ENCODE results near the gene ANXA6.
A peak's percentile ranks its signal among the peaks of the same experiment; 100 is the strongest.

Gene ANXA6

DNA sequence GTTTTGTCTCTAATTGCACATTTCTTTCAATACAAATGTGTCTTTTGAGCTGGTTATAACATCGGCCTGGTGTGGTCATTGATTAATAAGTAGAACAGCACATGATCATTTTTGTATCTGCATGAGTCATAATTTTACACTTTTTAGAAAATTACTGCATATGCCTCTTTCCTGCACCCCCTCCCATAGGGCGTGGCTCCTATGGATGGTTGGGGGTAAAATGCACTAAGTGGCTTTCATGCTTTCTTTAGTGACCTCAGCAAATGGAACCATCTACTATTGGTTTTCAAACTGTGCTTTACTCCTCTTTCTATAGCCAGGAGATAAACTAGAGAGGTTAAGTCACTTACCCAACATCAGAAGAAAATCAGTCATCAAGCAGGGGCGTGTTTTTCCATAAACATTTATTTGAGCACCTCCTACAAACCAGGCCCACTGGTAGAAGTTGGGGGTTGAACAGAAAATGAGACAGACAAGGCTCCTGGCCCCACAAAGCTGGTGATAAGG, 3.8 kb downstream of the ANXA6 start:
- Histone ChIP-seq H3K27ac (no peak overlapping the region), H3K4me3 (no peak overlapping the region)
- DNase-seq (ENCODE audit: low spot score) = no peak
- TF ChIP-seq, protein P1, sequence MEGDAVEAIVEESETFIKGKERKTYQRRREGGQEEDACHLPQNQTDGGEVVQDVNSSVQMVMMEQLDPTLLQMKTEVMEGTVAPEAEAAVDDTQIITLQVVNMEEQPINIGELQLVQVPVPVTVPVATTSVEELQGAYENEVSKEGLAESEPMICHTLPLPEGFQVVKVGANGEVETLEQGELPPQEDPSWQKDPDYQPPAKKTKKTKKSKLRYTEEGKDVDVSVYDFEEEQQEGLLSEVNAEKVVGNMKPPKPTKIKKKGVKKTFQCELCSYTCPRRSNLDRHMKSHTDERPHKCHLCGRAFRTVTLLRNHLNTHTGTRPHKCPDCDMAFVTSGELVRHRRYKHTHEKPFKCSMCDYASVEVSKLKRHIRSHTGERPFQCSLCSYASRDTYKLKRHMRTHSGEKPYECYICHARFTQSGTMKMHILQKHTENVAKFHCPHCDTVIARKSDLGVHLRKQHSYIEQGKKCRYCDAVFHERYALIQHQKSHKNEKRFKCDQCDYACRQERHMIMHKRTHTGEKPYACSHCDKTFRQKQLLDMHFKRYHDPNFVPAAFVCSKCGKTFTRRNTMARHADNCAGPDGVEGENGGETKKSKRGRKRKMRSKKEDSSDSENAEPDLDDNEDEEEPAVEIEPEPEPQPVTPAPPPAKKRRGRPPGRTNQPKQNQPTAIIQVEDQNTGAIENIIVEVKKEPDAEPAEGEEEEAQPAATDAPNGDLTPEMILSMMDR (IDR thresholded peaks at IDR 0.05) = no peak

DNA sequence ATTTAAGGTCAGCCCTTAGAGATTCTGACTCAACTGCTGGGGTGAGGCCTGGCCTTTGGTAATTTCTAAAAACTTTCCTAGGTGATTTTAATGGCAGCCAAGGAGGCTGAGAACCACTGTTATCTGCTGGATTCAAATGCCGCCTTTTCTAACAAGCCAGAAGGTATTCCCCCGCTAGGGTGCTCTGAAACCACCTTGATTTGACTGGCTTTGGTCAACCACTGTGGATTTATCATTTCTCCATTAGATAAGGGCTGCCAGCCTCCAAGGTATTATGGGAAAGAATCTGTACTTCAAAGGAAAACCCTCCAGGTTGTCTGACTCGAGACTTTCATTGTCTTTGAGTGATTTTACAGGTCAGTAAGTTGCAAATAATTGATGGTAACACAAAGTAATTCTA, 4.3 kb downstream of the ANXA6 start:
- no peak for DNase-seq (ENCODE audit: low spot score)
- Histone ChIP-seq H3K27ac (no peak overlapping the region), H3K4me3 (no peak overlapping the region)
- TF ChIP-seq, protein P1 (IDR thresholded peaks at IDR 0.05) = no peak

DNA sequence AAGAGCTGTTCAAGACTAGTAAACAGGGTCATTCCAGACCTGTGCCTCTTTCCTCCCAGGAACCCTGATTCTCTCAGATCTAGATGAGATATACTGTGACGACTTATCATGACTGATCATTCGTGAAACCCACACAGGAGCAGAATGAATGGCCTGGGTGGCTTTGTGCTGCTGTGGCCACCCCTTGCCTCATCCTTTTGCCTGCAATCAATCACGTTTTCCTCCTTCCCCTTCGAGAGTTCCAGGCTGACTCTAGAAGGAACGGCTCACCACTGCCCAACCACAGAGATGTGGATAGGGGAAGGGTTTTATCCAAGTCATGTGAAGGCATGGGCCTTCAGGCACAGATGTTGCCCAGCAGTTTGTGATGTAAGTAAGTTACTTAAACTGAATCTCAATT, 5.8 kb downstream of the ANXA6 start:
- H3K4me3 ChIP-seq = no peak overlapping the region
- TF ChIP-seq, protein P1 (IDR thresholded peaks at IDR 0.05) = no peak
- no peak for DNase-seq (ENCODE audit: low spot score)

DNA sequence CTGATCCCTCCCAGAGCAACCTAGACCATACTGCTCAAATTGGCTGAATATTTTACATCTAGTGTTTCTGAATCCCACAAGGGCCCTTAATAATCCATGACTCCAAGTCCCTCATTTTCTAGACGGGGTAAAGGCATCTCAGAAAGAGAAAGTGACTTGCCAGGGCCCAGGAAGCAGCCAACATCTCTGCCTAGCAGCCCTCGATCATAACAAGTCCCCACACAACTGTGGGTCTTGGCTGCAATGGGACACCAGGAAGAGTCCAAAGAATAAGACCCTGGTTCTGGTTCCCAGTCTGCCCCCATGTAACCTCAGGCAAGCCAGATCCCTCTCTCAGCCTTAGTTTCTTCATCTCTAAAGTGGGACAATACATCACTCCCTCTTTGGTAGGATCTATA, 6.3 kb downstream of the ANXA6 start:
- no peak for DNase-seq (ENCODE audit: low spot score)
- TF ChIP-seq, protein P1 (IDR thresholded peaks at IDR 0.05) = no peak
- Histone ChIP-seq H3K4me3 (peak overlapping the region; percentile 29), H3K27ac (peak overlapping the region; percentile 57 to 61)

More for the DNA sequence above, 5.8 kb downstream of the ANXA6 start:
- peak overlapping the region; percentile 57 to 61 for H3K27ac ChIP-seq

DNA sequence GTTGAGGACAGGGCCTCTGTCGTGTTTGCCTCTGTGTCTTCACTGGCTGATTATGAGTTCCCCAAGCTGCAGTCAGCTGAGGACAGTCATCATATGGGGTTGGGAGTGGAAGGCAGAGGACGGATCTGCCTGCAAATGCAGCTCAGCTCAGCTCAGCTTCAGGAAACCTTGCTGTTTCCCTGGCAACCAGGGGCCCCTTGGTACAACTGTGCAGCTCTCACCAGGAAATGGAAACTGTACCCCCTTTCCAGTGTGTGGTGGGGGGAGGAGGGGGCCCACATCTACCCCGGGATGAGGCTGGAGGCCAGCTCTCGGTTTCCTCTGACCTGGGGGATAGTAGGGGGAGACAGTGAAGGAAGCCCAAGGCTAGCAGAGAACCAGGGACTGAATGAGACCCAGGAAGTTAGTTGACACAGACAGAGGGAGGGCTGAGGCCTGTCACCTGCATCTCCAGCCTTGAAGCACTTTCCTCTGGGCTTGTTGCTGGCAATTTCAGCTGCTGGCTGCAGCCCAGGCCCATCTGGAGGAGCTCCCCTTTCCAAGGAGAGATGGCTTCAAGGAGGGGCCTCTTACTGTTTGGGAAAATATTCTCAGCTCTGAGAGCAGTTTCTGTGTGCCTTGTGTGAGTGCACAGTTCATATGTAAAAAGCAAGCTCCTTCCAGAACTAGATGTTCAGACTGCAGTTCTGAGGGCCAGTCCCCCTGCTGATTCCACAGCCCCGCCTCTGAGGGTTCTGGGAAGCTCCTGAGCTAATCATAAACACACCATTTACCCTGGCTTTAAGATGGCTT, 6.9 kb downstream of the ANXA6 start:
- TF ChIP-seq, protein P1 (IDR thresholded peaks at IDR 0.05) = no peak
- H3K4me3 ChIP-seq = peak overlapping the region; percentile 29
- no peak for DNase-seq (ENCODE audit: low spot score)
- H3K27ac ChIP-seq = peak overlapping the region; percentile 57 to 61

DNA sequence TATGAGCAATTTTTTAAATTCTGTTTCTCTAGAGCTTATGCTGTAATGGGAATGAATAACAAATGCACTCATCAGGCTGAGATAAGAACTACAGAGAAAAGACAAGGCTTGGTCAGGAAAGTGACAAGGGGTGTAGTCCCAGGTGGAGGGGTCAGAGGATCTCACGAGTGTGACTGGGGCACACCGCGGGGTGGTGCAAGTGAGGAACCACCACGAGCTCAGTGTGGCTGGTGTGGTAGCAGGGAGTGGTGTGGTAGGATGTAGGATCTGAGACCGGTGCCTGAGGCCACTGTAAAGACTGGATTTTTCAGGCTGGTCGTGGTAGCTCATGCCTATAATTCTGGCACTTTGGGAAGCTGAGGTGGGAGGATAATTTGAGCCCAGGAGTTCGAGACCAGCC, 9.0 kb downstream of the ANXA6 start:
- no peak for DNase-seq (ENCODE audit: low spot score)
- Histone ChIP-seq H3K4me3 (no peak overlapping the region), H3K27ac (no peak overlapping the region)
- TF ChIP-seq, protein P1 (IDR thresholded peaks at IDR 0.05) = no peak

DNA sequence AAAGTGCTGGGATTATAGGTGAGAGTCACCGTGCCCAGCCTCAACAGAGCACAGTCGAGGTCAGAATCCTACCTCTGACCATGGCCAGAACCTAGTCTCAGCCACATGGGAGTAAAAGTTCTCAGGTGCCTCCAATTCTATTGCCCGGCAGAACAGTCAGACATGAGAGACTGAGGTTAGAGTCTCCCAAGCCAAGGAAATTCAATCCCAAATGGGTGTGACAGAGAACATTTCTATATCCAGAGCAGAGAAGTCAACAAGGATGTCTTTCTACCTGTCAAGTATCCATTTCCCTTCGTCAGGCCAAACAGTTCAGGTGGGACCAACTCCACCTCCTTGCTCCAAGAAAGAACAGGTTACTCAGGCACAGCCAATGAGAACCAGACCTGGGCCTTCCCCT, 10.5 kb downstream of the ANXA6 start:
- H3K27ac ChIP-seq = no peak overlapping the region

More for the DNA sequence above, 10.5 kb downstream of the ANXA6 start:
- no peak overlapping the region for H3K4me3 ChIP-seq
- TF ChIP-seq, protein P1 (IDR thresholded peaks at IDR 0.05) = no peak
- DNase-seq (ENCODE audit: low spot score) = no peak

Data from coronary artery (tissue), 2 donors.